Skeletal muscle satellite cell (primary cell): ENCODE data around the gene TXNIP.
A peak's percentile ranks its signal among the peaks of the same experiment; 100 is the strongest.

Experiments
- H3K27me3 ChIP-seq: 2 replicates; pipeline ENCODE4 v1.7.0; 2013; ENCODE audit warnings: low read length; ENCODE audit not compliant: control insufficient read depth, insufficient read depth
- H3K36me3 ChIP-seq: 2 replicates; pipeline ENCODE4 v1.7.0; 2013; ENCODE audit warnings: mild to moderate bottlenecking, control low read depth, low read length; ENCODE audit not compliant: insufficient read depth
- H3K4me1 ChIP-seq: 2 replicates; pipeline ENCODE4 v1.7.0; 2013; ENCODE audit warnings: low read length; ENCODE audit not compliant: control insufficient read depth, insufficient read depth
- H3K4me2 ChIP-seq: 2 replicates; pipeline ENCODE4 v1.7.0; 2013; ENCODE audit warnings: mild to moderate bottlenecking, low read length
- H3K4me3 ChIP-seq: 2 replicates; pipeline ENCODE4 v1.7.0; 2013; ENCODE audit warnings: low read length
- H3K9ac ChIP-seq: 2 replicates; pipeline ENCODE4 v1.7.0; 2013; ENCODE audit warnings: mild to moderate bottlenecking, low read depth, low read length, moderate library complexity
- H3K9me3 ChIP-seq: replicated peaks from 2 replicates; pipeline ENCODE4 v1.7.0; 2013; ENCODE audit warnings: mild to moderate bottlenecking, control low read depth, low read length

Gene TXNIP

GRCh38 chr1:145967288-145967687, 29.1 kb downstream of the TXNIP start:
- peaks cover 22% of the 10 kb centered on the region for H3K4me1 ChIP-seq
- no peak overlapping the region for H3K4me3 ChIP-seq
- no peaks in the 10 kb centered on the region for H3K27me3 ChIP-seq
- H3K36me3 ChIP-seq: no peaks in the 10 kb centered on the region
- no peaks in the 10 kb centered on the region for H3K9me3 ChIP-seq
- H3K4me2 ChIP-seq: no peak overlapping the region
- no peak overlapping the region for H3K9ac ChIP-seq

- Histone ChIP-seq H3K4me2 (peak overlapping the region; percentile 86), H3K9ac (peak overlapping the region; percentile 83), H3K4me1 (peaks cover 40% of the 10 kb centered on the region)
Measured at GRCh38 chr1:145965119-145965744, 31.1 kb downstream of the TXNIP start.

GRCh38 chr1:145964328-145965118, 31.9 kb downstream of the TXNIP start, which contains the start of the genes ANKRD34A and POLR3GL:
ANKRD34A (minus strand) TSS chr1:145964575; CDS start chr1:145961759, 2,816 bp downstream.
POLR3GL (plus strand) TSS chr1:145964690; CDS start chr1:145974866, 10,176 bp downstream.
- Histone ChIP-seq H3K27me3 (no peaks in the 10 kb centered on the region), H3K4me3 (peak within 1 kb of the TSS; percentile 85), H3K36me3 (no peaks in the 10 kb centered on the region), H3K9ac (peak within 1 kb of the TSS; percentile 83), H3K4me2 (peak within 1 kb of the TSS; percentile 86), H3K9me3 (no peaks in the 10 kb centered on the region), H3K4me1 (peaks cover 40% of the 10 kb centered on the region)

More at GRCh38 chr1:145965119-145965744, 31.1 kb downstream of the TXNIP start:
- Histone ChIP-seq H3K36me3 (no peaks in the 10 kb centered on the region), H3K27me3 (no peaks in the 10 kb centered on the region), H3K4me3 (peak overlapping the region; percentile 85), H3K9me3 (no peaks in the 10 kb centered on the region)

- H3K4me2 ChIP-seq: peak overlapping the region; percentile 86
- peak overlapping the region; percentile 83 for H3K9ac ChIP-seq
- no peaks in the 10 kb centered on the region for H3K27me3 ChIP-seq
- no peaks in the 10 kb centered on the region for H3K9me3 ChIP-seq
- H3K36me3 ChIP-seq: no peaks in the 10 kb centered on the region
- peaks cover 42% of the 10 kb centered on the region for H3K4me1 ChIP-seq
- H3K4me3 ChIP-seq: peak overlapping the region; percentile 85
Measured at GRCh38 chr1:145963265-145964019, 32.9 kb downstream of the TXNIP start.

- Histone ChIP-seq H3K9ac (peak overlapping the region; percentile 69), H3K4me1 (peaks cover 46% of the 10 kb centered on the region), H3K9me3 (no peaks in the 10 kb centered on the region), H3K36me3 (no peaks in the 10 kb centered on the region), H3K4me3 (peak overlapping the region; percentile 81), H3K4me2 (peak overlapping the region; percentile 86), H3K27me3 (no peaks in the 10 kb centered on the region)
Measured at GRCh38 chr1:145962157-145963102, 33.9 kb downstream of the TXNIP start.

- no peaks in the 10 kb centered on the region for H3K27me3 ChIP-seq
- peak overlapping the region; percentile 81 for H3K4me3 ChIP-seq
- H3K9me3 ChIP-seq: no peaks in the 10 kb centered on the region
- H3K4me1 ChIP-seq: peaks cover 47% of the 10 kb centered on the region
- no peaks in the 10 kb centered on the region for H3K36me3 ChIP-seq
- peak overlapping the region; percentile 69 for H3K9ac ChIP-seq
- H3K4me2 ChIP-seq: peak overlapping the region; percentile 86
Measured at GRCh38 chr1:145961425-145962156, 34.8 kb downstream of the TXNIP start.

GRCh38 chr1:145961109-145961424, 35.3 kb downstream of the TXNIP start:
- peak overlapping the region; percentile 81 for H3K4me3 ChIP-seq
- H3K27me3 ChIP-seq: no peaks in the 10 kb centered on the region
- peaks cover 53% of the 10 kb centered on the region for H3K4me1 ChIP-seq
- peak overlapping the region; percentile 69 for H3K9ac ChIP-seq
- H3K9me3 ChIP-seq: no peaks in the 10 kb centered on the region
- no peaks in the 10 kb centered on the region for H3K36me3 ChIP-seq
- peak overlapping the region; percentile 86 for H3K4me2 ChIP-seq

- Histone ChIP-seq H3K4me2 (peak overlapping the region; percentile 86), H3K9ac (peak overlapping the region; percentile 69), H3K9me3 (no peaks in the 10 kb centered on the region), H3K4me1 (peaks cover 58% of the 10 kb centered on the region), H3K36me3 (no peaks in the 10 kb centered on the region), H3K4me3 (peak overlapping the region; percentile 81), H3K27me3 (no peaks in the 10 kb centered on the region)
Measured at GRCh38 chr1:145960468-145961108, 35.8 kb downstream of the TXNIP start.

- H3K9ac ChIP-seq: peak overlapping the region; percentile 69
- peak overlapping the region; percentile 86 for H3K4me2 ChIP-seq
- H3K27me3 ChIP-seq: no peaks in the 10 kb centered on the region
- H3K4me3 ChIP-seq: peak overlapping the region; percentile 81
- H3K36me3 ChIP-seq: no peaks in the 10 kb centered on the region
- peaks cover 61% of the 10 kb centered on the region for H3K4me1 ChIP-seq
- H3K9me3 ChIP-seq: no peaks in the 10 kb centered on the region
Measured at GRCh38 chr1:145959957-145960467, 36.4 kb downstream of the TXNIP start.

- Histone ChIP-seq H3K36me3 (no peaks in the 10 kb centered on the region), H3K4me1 (peaks cover 66% of the 10 kb centered on the region), H3K9me3 (no peaks in the 10 kb centered on the region), H3K4me2 (no peak overlapping the region), H3K27me3 (no peaks in the 10 kb centered on the region), H3K9ac (no peak overlapping the region), H3K4me3 (no peak overlapping the region)
Measured at GRCh38 chr1:145959333-145959732, 37.0 kb downstream of the TXNIP start.
